ENCODE results near the gene RBCK1.

RBCK1 gene

GRCh38 chr20:436476-436875 lies 28.4 kb downstream of the RBCK1 start:
- FAIRE-seq (no peak), DNase-seq (ENCODE audit: insufficient read length, low spot score) (no peak)
- TF ChIP-seq CTCF (IDR thresholded peaks at IDR 0.05; ENCODE audit: insufficient read depth, missing control alignments): no peak

GRCh38 chr20:437787-438486 lies 29.8 kb downstream of the RBCK1 start:
- FAIRE-seq (no peak), DNase-seq (ENCODE audit: insufficient read length, low spot score) (no peak)
- TF ChIP-seq CTCF (IDR thresholded peaks at IDR 0.05; ENCODE audit: insufficient read depth, missing control alignments): no peak

- DNase-seq (ENCODE audit: insufficient read length, low spot score) (no peak), FAIRE-seq (no peak)
- no peak for TF ChIP-seq CTCF (IDR thresholded peaks at IDR 0.05; ENCODE audit: insufficient read depth, missing control alignments)
Observed at GRCh38 chr20:438571-439469, 30.7 kb downstream of the RBCK1 start.

- FAIRE-seq (no peak), DNase-seq (ENCODE audit: insufficient read length, low spot score) (no peak)
- no peak for TF ChIP-seq CTCF (IDR thresholded peaks at IDR 0.05; ENCODE audit: insufficient read depth, missing control alignments)
Observed at GRCh38 chr20:440148-440547, 32.0 kb downstream of the RBCK1 start.

- DNase-seq (ENCODE audit: insufficient read length, low spot score): no peak
- no peak for TF ChIP-seq CTCF (IDR thresholded peaks at IDR 0.05; ENCODE audit: insufficient read depth, missing control alignments)
- FAIRE-seq: no peak
Observed at GRCh38 chr20:440636-441035, 32.5 kb downstream of the RBCK1 start.

GRCh38 chr20:443223-443775 lies 35.2 kb downstream of the RBCK1 start:
- FAIRE-seq: no peak

More at GRCh38 chr20:443223-443775, 35.2 kb downstream of the RBCK1 start:
- DNase-seq (ENCODE audit: insufficient read length, low spot score): no peak
- no peak for TF ChIP-seq CTCF (IDR thresholded peaks at IDR 0.05; ENCODE audit: insufficient read depth, missing control alignments)
